ENCODE results near the gene PHACTR3. TPM values are rescaled to one million over a fixed set of nuclear protein-coding genes. Genes with fewer than 3 reads are reported as not detected.

The PHACTR3 gene
- total and polyA plus RNA-seq, 7 experiments from 2014 or later = 0.49 TPM; not detected in 6

GRCh38 chr20:59632541-59633113 lies 28.3 kb downstream of the PHACTR3 start:
- no peaks in the 10 kb centered on the region for H3K9me3 ChIP-seq (ENCODE audit: control insufficient read depth in 2 of 3, low read length in 3 of 3)
- no peak overlapping the region for H3K27ac ChIP-seq (ENCODE audit: low read depth, low read length)
- no peaks in the 10 kb centered on the region for H3K27me3 ChIP-seq (ENCODE audit: control insufficient read depth in 2 of 2, insufficient read depth in 2 of 2, low read length in 2 of 2)
- no peaks in the 10 kb centered on the region for H3K4me1 ChIP-seq (ENCODE audit: control insufficient read depth in 2 of 2, insufficient read depth in 2 of 2, low read length in 2 of 2)
- ATAC-seq (no peak), DNase-seq (no peak)
- H3K4me1 Mint-ChIP-seq = peaks cover 0 to 2% (median 0%) of the 10 kb centered on the region in 7 donors
- ChIA-PET CTCF (no interaction called here), POLR2A (no interaction called here)
- peaks cover 0 to 25% (median 14%) of the 10 kb centered on the region in 5 donors for H3K27me3 Mint-ChIP-seq
- peaks cover 0 to 2% (median 0%) of the 10 kb centered on the region in 11 donors for H3K9me3 Mint-ChIP-seq
- intact Hi-C loops (cut with micrococcal nuclease) = no loop called here
- no peak overlapping the region for H3K4me3 ChIP-seq (ENCODE audit: low read length)
- no peaks in the 10 kb centered on the region for H3K36me3 ChIP-seq (ENCODE audit: control insufficient read depth in 2 of 3, insufficient read depth in 3 of 3, low read length in 3 of 3)
- H3K27ac Mint-ChIP-seq = no peak overlapping the region
- H3K36me3 Mint-ChIP-seq = no peaks in the 10 kb centered on the region
- H3K4me3 Mint-ChIP-seq = no peak overlapping the region

- Histone ChIP-seq H3K27ac (ENCODE audit: low read depth, low read length) (no peak overlapping the region), H3K4me3 (ENCODE audit: low read length) (no peak overlapping the region), H3K36me3 (ENCODE audit: control insufficient read depth in 2 of 3, insufficient read depth in 3 of 3, low read length in 3 of 3) (no peaks in the 10 kb centered on the region), H3K4me1 (ENCODE audit: control insufficient read depth in 2 of 2, insufficient read depth in 2 of 2, low read length in 2 of 2) (no peaks in the 10 kb centered on the region), H3K9me3 (ENCODE audit: control insufficient read depth in 2 of 3, low read length in 3 of 3) (no peaks in the 10 kb centered on the region), H3K27me3 (ENCODE audit: control insufficient read depth in 2 of 2, insufficient read depth in 2 of 2, low read length in 2 of 2) (no peaks in the 10 kb centered on the region)
- Mint-ChIP-seq H3K27me3 (peaks cover 0 to 27% (median 20%) of the 10 kb centered on the region in 5 donors), H3K4me1 (peaks cover 0 to 2% (median 0%) of the 10 kb centered on the region in 7 donors), H3K4me3 (no peak overlapping the region), H3K36me3 (no peaks in the 10 kb centered on the region), H3K27ac (no peak overlapping the region), H3K9me3 (peaks cover 0 to 5% (median 0%) of the 10 kb centered on the region in 11 donors)
- POLR2A ChIA-PET = no interaction called here
- CTCF ChIA-PET = no interaction called here
- ATAC-seq (no peak), DNase-seq (no peak)
- intact Hi-C loops (cut with micrococcal nuclease) = no loop called here
Observed at GRCh38 chr20:59633656-59634251, 29.4 kb downstream of the PHACTR3 start.

GRCh38 chr20:59634435-59635005 lies 30.2 kb downstream of the PHACTR3 start:
- no peaks in the 10 kb centered on the region for H3K4me1 ChIP-seq (ENCODE audit: control insufficient read depth in 2 of 2, insufficient read depth in 2 of 2, low read length in 2 of 2)

GRCh38 chr20:59636766-59637370 lies 32.5 kb downstream of the PHACTR3 start:
- H3K27me3 Mint-ChIP-seq = peaks cover 0 to 21% (median 6%) of the 10 kb centered on the region in 5 donors
- POLR2A ChIA-PET = no interaction called here

More at GRCh38 chr20:59634435-59635005, 30.2 kb downstream of the PHACTR3 start:
- CTCF ChIA-PET = no interaction called here
- intact Hi-C loops (cut with micrococcal nuclease) = no loop called here
- no peak overlapping the region for H3K27ac ChIP-seq (ENCODE audit: low read depth, low read length)
- Mint-ChIP-seq H3K9me3 (peaks cover 0 to 5% (median 0%) of the 10 kb centered on the region in 11 donors), H3K27ac (no peak overlapping the region), H3K27me3 (peaks cover 0 to 24% (median 16%) of the 10 kb centered on the region in 5 donors), H3K4me1 (peaks cover 0 to 2% (median 0%) of the 10 kb centered on the region in 7 donors), H3K4me3 (no peak overlapping the region), H3K36me3 (no peaks in the 10 kb centered on the region)
- ATAC-seq = no peak
- DNase-seq = no peak
- H3K36me3 ChIP-seq (ENCODE audit: control insufficient read depth in 2 of 3, insufficient read depth in 3 of 3, low read length in 3 of 3) = no peaks in the 10 kb centered on the region
- POLR2A ChIA-PET = no interaction called here
- H3K4me3 ChIP-seq (ENCODE audit: low read length) = no peak overlapping the region
- no peaks in the 10 kb centered on the region for H3K27me3 ChIP-seq (ENCODE audit: control insufficient read depth in 2 of 2, insufficient read depth in 2 of 2, low read length in 2 of 2)
- no peaks in the 10 kb centered on the region for H3K9me3 ChIP-seq (ENCODE audit: control insufficient read depth in 2 of 3, low read length in 3 of 3)

GRCh38 chr20:59640267-59640666 lies 35.9 kb downstream of the PHACTR3 start:
- Histone ChIP-seq H3K4me1 (ENCODE audit: control insufficient read depth in 2 of 2, insufficient read depth in 2 of 2, low read length in 2 of 2) (no peaks in the 10 kb centered on the region), H3K27ac (ENCODE audit: low read depth, low read length) (no peak overlapping the region), H3K9me3 (ENCODE audit: control insufficient read depth in 2 of 3, low read length in 3 of 3) (no peaks in the 10 kb centered on the region), H3K27me3 (ENCODE audit: control insufficient read depth in 2 of 2, insufficient read depth in 2 of 2, low read length in 2 of 2) (no peaks in the 10 kb centered on the region), H3K4me3 (ENCODE audit: low read length) (no peak overlapping the region), H3K36me3 (ENCODE audit: control insufficient read depth in 2 of 3, insufficient read depth in 3 of 3, low read length in 3 of 3) (no peaks in the 10 kb centered on the region)
- Mint-ChIP-seq H3K4me3 (no peak overlapping the region), H3K36me3 (no peaks in the 10 kb centered on the region), H3K27me3 (peaks cover 0 to 17% (median 6%) of the 10 kb centered on the region in 5 donors), H3K9me3 (peaks cover 0 to 5% (median 0%) of the 10 kb centered on the region in 11 donors), H3K27ac (no peak overlapping the region), H3K4me1 (no peaks in the 10 kb centered on the region)
- DNase-seq (no peak), ATAC-seq (no peak)
- CTCF ChIA-PET = no interaction called here
- POLR2A ChIA-PET = no interaction called here
- intact Hi-C loops (cut with micrococcal nuclease) = no loop called here

More at GRCh38 chr20:59636766-59637370, 32.5 kb downstream of the PHACTR3 start:
- ATAC-seq = no peak
- Mint-ChIP-seq H3K9me3 (peaks cover 0 to 5% (median 0%) of the 10 kb centered on the region in 11 donors), H3K4me3 (no peak overlapping the region), H3K27ac (no peak overlapping the region), H3K36me3 (no peaks in the 10 kb centered on the region), H3K4me1 (peaks cover 0 to 2% (median 0%) of the 10 kb centered on the region in 7 donors)
- H3K27ac ChIP-seq (ENCODE audit: low read depth, low read length) = no peak overlapping the region
- no peaks in the 10 kb centered on the region for H3K27me3 ChIP-seq (ENCODE audit: control insufficient read depth in 2 of 2, insufficient read depth in 2 of 2, low read length in 2 of 2)
- no peaks in the 10 kb centered on the region for H3K4me1 ChIP-seq (ENCODE audit: control insufficient read depth in 2 of 2, insufficient read depth in 2 of 2, low read length in 2 of 2)
- no peak overlapping the region for H3K4me3 ChIP-seq (ENCODE audit: low read length)
- CTCF ChIA-PET = no interaction called here
- no peaks in the 10 kb centered on the region for H3K9me3 ChIP-seq (ENCODE audit: control insufficient read depth in 2 of 3, low read length in 3 of 3)
- no peaks in the 10 kb centered on the region for H3K36me3 ChIP-seq (ENCODE audit: control insufficient read depth in 2 of 3, insufficient read depth in 3 of 3, low read length in 3 of 3)
- intact Hi-C loops (cut with micrococcal nuclease) = no loop called here
- DNase-seq = no peak

GRCh38 chr20:59643615-59644061 lies 39.3 kb downstream of the PHACTR3 start:
- H3K4me3 ChIP-seq (ENCODE audit: low read length) = no peak overlapping the region
- CTCF ChIA-PET = no interaction called here
- no peaks in the 10 kb centered on the region for H3K4me1 ChIP-seq (ENCODE audit: control insufficient read depth in 2 of 2, insufficient read depth in 2 of 2, low read length in 2 of 2)
- POLR2A ChIA-PET = no interaction called here
- H3K27ac ChIP-seq (ENCODE audit: low read depth, low read length) = no peak overlapping the region
- no peak for ATAC-seq
- Mint-ChIP-seq H3K36me3 (peaks cover 0 to 3% (median 0%) of the 10 kb centered on the region in 5 donors), H3K4me1 (peaks cover 0 to 1% (median 0%) of the 10 kb centered on the region in 7 donors), H3K4me3 (no peak overlapping the region), H3K27ac (no peak overlapping the region), H3K9me3 (peaks cover 0 to 15% (median 6%) of the 10 kb centered on the region in 11 donors), H3K27me3 (peaks cover under 1 to 16% (median 9%) of the 10 kb centered on the region in 5 donors)
- H3K9me3 ChIP-seq (ENCODE audit: control insufficient read depth in 2 of 3, low read length in 3 of 3) = no peaks in the 10 kb centered on the region
- intact Hi-C loops (cut with micrococcal nuclease) = no loop called here
- no peak for DNase-seq
- no peaks in the 10 kb centered on the region for H3K27me3 ChIP-seq (ENCODE audit: control insufficient read depth in 2 of 2, insufficient read depth in 2 of 2, low read length in 2 of 2)
- no peaks in the 10 kb centered on the region for H3K36me3 ChIP-seq (ENCODE audit: control insufficient read depth in 2 of 3, insufficient read depth in 3 of 3, low read length in 3 of 3)

Data from naive thymus-derived CD4-positive, alpha-beta T cell (primary cell).